SK-N-DZ (cell line): ENCODE measurements around the gene IVNS1ABP.
"Not testable (repeated sequence)": the region's sequence is repeated elsewhere in the genome, so short reads cannot be mapped to it uniquely, and the experiment has no call there.

Experiments used
- DNase-seq: peaks from one replicate; pipeline ENCODE4 v3.0.0-alpha.2; 2015; ENCODE audit warnings: low spot score
- small RNA-seq, 2 experiments: library from RNA; depleted of rRNA; stranded (forward); fragments of <200 nt; gene quantifications; one replicate each; pipeline ENCODE3, GENCODE V24; 2014

Gene IVNS1ABP

DNA sequence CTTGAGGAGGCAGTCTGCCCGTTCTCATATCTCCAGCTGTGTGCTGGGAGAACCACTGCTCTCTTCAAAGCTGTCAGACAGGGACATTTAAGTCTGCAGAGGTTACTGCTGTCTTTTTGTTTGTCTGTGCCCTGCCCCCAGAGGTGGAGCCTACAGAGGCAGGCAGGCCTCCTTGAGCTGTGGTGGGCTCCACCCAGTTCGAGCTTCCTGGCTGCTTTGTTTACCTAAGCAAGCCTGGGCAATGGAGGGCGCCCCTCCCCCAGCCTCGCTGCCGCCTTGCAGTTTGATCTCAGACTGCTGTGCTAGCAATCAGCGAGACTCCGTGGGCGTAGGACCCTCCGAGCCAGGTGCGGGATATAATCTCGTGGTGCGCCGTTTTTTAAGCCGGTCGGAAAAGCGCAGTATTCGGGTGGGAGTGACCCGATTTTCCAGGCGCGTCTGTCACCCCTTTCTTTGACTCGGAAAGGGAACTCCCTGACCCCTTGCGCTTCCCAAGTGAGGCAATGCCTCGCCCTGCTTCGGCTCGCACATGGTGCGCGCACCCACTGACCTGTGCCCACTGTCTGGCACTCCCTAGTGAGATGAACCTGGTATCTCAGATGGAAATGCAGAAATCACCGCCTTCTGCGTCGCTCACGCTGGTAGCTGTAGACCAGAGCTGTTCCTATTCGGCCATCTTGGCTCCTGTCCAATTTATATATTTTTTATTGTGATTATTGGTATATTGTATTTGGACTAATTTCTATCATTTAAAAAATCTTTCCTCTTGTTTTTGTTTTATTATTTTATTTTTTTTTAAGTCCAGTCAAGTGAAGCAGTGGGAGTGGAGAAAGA lies 59.7 kb downstream of the IVNS1ABP start:
- DNase-seq: not testable (repeated sequence)

DNA sequence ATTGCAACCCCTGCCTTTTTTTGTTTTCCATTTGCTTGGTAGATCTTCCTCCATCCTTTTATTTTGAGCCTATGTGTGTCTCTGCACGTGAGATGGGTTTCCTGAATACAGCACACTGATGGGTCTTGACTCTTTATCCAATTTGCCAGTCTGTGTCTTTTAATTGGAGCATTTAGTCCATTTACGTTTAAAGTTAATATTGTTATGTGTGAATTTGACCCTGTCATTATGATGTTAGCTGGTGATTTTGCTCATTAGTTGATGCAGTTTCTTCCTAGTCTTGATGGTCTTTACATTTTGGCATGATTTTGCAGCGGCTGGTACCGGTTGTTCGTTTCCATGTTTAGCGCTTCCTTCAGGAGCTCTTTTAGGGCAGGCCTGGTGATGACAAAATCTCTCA lies 61.4 kb downstream of the IVNS1ABP start:
- DNase-seq: not testable (repeated sequence)

DNA sequence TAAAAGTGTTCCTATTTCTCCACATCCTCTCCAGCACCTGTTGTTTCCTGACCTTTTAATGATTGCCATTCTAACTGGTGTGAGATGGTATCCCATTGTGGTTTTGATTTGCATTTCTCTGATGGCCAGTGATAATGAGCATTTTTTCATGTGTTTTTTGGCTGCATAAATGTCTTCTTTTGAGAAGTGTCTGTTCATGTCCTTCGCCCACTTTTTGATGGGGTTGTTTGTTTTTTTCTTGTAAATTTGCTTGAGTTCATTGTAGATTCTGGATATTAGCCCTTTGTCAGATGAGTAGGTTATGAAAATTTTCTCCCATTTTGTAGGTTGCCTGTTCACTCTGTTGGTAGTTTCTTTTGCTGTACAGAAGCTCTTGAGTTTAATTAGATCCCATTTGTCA lies 64.6 kb downstream of the IVNS1ABP start:
- not testable (repeated sequence) for DNase-seq

DNA sequence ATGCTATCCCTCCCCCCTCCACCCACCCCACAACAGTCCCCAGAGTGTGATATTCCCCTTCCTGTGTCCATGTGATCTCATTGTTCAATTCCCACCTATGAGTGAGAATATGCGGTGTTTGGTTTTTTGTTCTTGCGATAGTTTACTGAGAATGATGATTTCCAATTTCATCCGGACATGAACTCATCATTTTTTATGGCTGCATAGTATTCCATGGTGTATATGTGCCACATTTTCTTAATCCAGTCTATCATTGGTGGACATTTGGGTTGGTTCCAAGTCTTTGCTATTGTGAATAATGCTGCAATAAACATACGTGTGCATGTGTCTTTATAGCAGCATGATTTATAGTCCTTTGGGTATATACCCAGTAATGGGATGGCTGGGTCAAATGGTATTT lies 65.1 kb downstream of the IVNS1ABP start:
- DNase-seq: not testable (repeated sequence)

DNA sequence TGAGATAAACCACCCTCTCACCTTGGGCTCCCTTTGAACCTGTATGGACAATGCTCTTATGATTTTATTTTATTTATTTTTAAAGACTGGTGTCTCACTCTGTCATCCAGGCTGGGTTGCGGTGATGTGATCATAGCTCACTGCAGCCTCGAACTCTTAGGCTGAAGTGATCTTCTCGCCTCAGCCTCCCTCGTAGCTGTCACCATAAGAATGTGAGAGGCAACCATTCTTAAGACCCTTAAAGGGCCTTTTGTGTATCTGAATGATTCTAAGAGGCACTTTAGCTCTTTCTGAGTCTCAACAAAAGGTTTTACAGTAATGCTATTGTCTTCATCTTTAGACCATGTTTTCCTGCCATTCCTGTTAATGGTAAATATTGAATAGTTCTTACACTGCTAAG lies 67.0 kb downstream of the IVNS1ABP start:
- DNase-seq: no peak

DNA sequence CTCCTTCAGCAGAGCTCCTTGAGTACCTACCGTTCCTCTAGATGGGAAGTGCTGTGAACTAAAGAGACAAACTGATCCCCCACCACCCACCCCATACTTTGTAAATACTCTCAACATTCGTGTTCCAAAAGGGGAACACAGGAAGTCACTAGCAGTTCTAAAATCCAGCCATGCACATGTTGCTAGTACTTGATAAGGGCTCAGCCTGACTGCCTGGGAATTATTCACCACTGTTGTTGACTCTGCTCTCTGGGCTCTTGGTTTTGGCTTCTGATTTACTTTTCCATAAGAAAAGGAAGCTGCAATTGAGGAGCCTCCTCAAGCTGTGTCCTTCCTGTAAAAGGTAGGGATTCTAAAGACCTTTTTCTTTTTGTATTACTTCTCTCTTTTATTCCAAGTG lies 67.5 kb downstream of the IVNS1ABP start:
- DNase-seq: no peak

Small RNA genes lying within 50 kb of the gene (small RNA-seq; reads per million reads assigned to genes)
- 0 reads per million in 2 experiments for gene RF00019
